ENCODE data around the gene NUDCD2.

- no peak for TF ChIP-seq CTCF (IDR thresholded peaks at IDR 0.05; ENCODE audit: low read length)
- no peak for TF ChIP-seq EZH2 (optimal IDR thresholded peaks at IDR 0.05; ENCODE audit: low read depth, low read length)
Measured at GRCh38 chr5:163424836-163425235, 35.1 kb downstream of the NUDCD2 start.

Measured in MM.1S (cell line).